HG03280 (cell line): ENCODE results near the gene LRRC56.
A peak's percentile ranks its signal among the peaks of the same experiment; 100 is the strongest.

Experiments
- ATAC-seq: cut with Tn5 transposase; IDR thresholded peaks from one replicate; pipeline ENCODE4 v1.9.1; 2021; ENCODE audit warnings: mild to moderate bottlenecking, moderate library complexity; ENCODE audit not compliant: unreplicated experiment

The LRRC56 gene

GRCh38 chr11:556662-557256 is 19.4 kb downstream of the LRRC56 start:
- ATAC-seq = no peak

- ATAC-seq = no peak
These were observed 20.2 kb downstream of the LRRC56 start for GRCh38 chr11:557328-558132.

GRCh38 chr11:558503-558902 is 21.2 kb downstream of the LRRC56 start:
- ATAC-seq = no peak

DNA sequence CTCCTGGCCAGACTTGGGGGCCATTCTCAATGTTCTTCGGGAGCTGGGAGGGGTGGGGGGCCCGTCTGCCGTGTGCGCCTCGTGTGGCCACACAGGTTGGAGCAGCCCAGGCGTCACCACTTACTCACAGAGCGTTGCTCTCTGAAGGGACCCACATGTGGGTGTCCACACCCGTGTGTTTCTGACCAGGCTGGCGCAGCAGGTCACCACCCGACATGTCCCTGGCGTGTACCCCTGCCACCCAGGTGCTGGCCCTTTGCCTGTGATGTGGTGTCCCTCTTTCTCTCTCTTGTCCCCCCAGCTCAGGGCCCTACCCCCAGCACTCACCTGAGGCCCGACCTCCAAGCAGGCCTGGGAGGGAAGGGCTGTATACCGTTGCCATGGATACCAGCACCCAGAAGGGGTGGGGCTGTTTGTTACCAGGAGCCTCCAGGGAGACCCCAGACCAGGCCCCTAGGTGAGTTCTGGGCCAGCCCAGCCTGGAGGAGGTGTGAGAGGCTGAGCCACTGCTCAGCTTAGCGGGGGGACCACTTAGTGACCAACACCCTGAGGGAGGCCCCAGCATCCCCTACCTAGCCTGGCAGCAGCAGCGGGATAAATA is 21.8 kb downstream of the LRRC56 start:
- no peak for ATAC-seq

DNA sequence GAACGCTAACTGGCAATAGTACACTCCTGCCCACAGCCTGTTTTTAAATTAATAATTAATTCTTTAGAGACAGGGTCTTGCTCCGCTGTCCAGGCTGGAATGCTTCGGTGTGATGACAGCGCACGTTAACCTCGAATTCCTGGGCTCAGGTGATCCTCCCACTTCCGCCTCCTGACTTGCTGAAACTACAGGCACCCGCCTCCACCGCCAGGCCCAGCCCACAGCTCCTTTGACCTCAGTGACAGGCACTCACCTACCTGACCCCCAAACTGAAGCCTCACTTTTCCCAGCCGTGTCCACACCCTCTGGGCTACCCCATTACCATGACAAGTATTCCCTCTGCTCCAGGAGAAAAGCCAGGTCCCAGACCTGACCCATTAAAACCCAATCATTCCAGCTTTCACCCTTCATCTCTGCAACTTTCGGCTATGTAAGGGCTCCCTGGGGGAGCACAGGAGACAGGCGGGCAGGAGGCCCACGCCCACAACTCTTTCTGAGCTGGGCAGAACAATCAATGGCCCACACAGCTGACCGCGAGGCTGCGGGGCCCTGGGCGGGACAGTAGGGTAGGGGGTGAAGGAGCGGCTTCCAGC is 22.5 kb downstream of the LRRC56 start:
- no peak for ATAC-seq

DNA sequence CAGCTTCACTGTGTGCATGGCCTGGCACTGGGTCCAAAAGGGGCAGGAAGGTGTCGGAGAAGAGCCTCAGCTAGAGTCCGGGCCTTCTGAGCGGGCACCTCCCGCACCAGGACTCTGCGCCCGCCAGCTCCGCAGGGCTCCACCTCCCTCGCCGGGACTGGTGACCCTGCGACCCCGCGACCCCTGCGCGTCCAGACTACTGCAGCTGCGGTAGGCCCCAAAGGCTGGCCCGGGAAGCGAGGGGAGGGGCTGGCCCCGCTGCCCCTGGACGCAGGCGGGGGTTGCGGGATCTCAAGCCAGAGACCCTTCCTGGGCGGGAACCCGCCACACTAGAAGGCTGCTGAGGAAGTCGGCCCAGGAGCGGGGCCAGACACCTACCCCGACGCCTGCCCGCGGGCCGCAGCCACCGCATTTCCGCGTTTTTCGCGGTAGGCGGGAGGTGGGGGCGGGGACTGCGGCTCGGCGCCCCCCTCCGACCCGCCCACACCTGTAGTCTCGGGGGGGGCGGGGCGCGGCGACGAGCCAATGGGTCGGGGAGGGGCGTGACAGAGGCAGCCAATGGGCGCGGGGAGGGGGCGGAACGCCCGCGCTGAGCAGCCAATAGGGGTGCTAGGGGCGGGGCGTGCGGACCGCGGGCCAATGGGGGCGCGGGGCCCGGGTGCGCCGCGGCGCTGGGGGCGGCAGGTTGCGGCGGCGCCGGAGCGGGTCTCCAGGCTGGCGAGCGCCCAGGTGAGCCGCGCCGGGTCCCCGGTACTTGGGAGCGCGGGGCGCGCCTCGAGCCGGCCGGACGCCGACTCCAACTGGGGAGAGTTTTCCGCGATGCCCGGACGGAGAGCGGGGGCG is 23.2 kb downstream of the LRRC56 start, which contains the start of the genes LMNTD2 and RASSF7:
LMNTD2 (minus strand) TSS at position 434 of the 843 bp plus-strand sequence; CDS start at position 412, 22 bp downstream.
RASSF7 (plus strand) TSS at position 666 of the 843 bp plus-strand sequence. CDS start 799 bp downstream, outside the sequence.
- ATAC-seq = peak; percentile 85

DNA sequence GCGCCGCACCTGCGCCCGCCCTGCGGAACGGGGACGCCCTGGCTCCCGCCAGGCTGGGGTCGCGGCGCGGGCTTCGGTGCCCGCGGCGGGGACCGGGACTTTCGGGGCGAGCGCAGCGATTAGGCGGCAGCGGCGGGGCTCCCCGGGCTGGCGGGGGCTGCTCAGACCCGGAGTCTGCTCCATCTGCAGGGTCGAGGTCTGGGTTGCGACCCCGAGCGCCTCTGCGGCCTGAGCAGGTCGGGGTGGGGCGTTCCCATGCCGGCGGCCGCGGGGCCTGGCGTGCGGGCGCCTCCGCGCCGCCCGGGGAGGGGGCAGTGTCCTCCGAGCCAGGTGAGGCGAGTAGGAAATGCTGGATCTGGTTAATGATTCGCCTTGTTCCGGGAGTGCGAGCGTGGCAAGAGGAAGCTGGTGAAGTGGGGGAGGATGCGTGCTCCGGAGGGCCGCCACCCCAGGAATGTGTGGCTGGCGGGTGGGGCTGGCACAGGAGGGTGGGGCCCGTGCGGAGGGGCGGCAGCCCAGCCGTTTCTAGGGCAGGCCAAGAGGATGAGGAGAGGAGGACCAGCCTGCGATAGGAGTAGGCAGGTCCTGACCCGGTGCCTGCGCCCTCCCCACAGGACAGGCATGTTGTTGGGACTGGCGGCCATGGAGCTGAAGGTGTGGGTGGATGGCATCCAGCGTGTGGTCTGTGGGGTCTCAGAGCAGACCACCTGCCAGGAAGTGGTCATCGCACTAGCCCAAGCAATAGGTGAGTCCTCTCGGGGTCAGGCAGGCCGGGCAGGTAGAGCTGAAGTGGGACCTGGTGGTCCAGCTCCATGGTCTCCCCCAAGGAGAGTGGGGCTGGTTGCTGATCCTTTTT is 24.0 kb downstream of the LRRC56 start:
- peak; percentile 41 for ATAC-seq

DNA sequence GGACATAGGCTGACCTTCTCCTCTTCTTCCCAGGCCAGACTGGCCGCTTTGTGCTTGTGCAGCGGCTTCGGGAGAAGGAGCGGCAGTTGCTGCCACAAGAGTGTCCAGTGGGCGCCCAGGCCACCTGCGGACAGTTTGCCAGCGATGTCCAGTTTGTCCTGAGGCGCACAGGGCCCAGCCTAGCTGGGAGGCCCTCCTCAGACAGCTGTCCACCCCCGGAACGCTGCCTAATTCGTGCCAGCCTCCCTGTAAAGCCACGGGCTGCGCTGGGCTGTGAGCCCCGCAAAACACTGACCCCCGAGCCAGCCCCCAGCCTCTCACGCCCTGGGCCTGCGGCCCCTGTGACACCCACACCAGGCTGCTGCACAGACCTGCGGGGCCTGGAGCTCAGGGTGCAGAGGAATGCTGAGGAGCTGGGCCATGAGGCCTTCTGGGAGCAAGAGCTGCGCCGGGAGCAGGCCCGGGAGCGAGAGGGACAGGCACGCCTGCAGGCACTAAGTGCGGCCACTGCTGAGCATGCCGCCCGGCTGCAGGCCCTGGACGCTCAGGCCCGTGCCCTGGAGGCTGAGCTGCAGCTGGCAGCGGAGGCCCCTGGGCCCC is 24.8 kb downstream of the LRRC56 start:
- ATAC-seq = no peak

- no peak for ATAC-seq
These were observed 25.9 kb downstream of the LRRC56 start for GRCh38 chr11:563066-563811.

DNA sequence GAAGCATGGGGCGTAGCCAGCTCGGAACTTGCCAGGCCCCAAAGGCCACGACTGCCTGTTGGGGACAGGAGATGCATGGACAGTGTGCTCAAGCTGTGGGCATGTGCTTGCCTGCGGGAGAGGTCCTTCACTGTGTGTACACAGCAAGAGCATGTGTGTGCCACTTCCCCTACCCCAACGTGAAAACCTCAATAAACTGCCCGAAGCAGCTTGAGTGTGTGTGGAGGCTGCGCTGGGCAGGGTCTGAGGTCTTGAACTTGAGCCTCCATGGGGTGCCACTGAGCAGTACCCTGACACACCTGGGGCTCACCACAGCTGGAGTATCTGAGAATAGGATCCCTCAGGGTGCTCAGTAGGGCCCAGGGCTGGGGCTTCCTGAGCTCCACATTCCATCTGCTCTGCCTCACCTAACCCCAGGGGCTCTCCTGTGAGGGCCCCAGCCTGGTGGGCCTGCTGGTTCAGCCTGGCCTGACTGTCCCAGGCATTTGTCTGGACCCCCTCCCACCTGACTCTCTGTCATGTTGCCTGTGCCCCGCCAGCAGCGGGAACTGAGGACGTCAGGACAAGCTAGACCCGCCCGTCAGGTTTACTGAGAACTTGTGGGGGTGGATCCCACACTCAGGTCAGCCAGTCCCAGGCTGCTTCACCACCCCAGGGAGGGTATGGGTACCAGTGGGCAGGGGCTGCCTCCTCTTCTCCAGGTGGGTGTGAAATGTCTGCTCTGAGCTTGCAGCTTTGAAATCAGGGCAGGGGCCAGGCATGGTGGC is 26.7 kb downstream of the LRRC56 start:
- no peak for ATAC-seq

- ATAC-seq = no peak
These were observed 28.7 kb downstream of the LRRC56 start for GRCh38 chr11:565921-566509.

DNA sequence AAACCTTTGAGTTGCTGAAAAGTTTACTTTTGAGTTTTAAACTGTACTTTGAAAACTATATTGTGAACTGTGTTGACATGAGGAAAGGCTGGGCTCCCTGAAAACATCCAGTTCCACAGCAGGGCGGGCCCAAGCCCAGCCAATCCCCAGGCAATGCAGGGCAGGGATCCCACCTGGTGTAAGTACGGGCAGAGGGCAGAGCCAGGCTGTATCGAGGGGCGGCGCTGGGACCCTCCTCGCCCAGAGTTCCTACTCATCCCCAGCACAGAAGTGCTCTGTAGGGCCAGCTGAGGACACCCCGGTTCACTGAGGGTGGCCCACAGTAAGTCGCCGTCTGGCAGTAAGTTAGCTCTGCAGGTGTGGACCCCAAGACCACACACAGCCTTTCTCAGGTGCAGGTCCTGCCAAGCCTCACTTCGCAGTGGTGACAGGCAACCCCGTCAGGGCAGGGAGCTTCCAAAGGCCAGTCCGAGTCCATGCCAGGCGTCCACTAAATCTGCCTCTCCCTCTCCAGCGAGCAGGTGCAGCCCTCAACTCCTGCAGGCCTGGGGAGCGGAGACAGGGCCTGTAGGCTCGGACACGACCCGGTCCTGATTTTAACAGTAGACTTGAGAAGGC is 29.8 kb downstream of the LRRC56 start:
- no peak for ATAC-seq

DNA sequence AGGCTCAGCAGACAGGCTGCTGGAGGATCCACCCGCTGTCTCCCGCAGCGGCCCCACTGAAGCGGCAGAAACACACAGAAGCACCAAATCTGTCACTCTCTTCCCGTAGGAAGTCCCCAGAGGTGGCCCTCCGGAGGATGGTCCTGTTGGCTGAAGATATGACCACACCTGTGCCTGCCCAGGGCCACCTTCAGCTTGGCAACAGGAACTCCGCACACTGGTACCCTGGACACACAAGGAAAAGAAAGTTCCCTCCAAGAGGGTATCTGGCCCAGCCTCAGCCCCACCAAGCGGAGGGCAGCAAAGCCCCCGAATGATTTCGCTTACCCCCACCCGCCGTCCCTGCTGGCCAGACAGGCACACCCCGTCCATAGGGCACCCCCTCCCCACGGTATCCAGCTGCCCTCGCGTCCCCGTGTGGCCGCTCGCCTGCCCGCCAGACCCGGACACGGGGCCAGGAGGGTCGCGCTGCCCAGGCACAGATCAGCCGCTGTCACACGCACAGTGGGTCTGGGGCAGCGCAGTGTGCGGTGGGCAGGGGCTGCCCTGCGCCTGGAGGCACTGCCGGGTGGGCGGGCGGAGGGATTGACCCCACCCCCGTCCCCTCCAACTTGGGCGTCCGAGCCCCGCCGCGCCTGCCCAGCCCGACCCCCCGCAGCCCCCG is 30.4 kb downstream of the LRRC56 start:
- no peak for ATAC-seq

- ATAC-seq = peak; percentile 87
These were observed 31.2 kb downstream of the LRRC56 start for GRCh38 chr11:568306-569157.

DNA sequence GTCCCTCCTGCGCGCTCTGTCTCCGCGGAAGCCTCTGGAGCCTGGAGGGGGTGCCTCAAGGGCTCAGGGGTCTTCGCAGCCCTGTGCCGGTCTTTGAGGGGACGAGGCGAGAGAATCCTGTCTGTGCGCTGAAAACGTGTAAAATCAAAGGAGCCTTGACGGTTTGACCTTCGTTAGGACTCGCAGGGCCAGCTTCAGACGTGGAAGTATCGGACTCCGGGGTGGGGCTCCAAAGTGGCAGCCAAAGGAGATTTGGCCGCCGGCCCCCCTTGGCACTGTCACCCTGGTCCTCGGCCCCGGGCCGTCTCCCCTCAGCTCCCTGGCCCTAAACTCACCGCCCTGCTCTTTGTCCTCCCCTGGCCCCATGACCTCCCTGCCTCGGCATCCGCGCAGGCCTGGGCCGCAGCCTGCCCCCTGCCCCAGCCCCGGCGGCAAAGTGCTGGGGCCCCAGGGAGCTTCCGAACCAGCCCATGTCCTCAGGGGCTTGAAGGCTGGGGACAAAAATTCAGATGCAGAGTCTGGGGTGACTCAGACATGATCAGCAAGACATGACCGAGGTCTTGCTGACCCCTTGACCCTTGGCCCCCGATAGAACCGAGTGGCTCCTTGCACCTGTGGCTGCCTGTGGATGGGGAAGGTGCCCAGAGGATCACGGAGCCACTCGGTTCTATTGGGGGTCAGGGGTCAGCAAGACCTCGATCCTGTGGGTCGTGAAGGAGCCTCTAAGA is 32.0 kb downstream of the LRRC56 start:
- no peak for ATAC-seq
